Vagina (tissue), 2 donors: ENCODE data around the gene ZNF229. TPM values are rescaled to one million over a fixed set of nuclear protein-coding genes. Genes with fewer than 3 reads are reported as not detected.
"Not testable (repeated sequence)": the region's sequence is repeated elsewhere in the genome, so short reads cannot be mapped to it uniquely, and the experiment has no call there.

ENCODE experiments used
- DNase-seq, 2 donors: peaks; one replicate each; pipeline ENCODE4 v3.0.0-alpha.2; 2017; ENCODE audit errors: extremely low spot score in 2 of 2
- H3K27ac ChIP-seq: fragments of 200-600 bp; sonication (generic); one replicate; pipeline ENCODE4 v1.5.1; 2019
- H3K27me3 ChIP-seq: fragments of 200-600 bp; sonication (generic); one replicate; pipeline ENCODE4 v1.5.1; 2019
- H3K36me3 ChIP-seq, 2 donors: fragments of 200-600 bp; sonication (generic); one replicate each; pipeline ENCODE4 v1.5.1; 2017 to 2019
- H3K4me1 ChIP-seq: fragments of 200-600 bp; sonication (generic); one replicate; pipeline ENCODE4 v1.5.1; 2019
- H3K4me3 ChIP-seq, 2 donors: fragments of 200-600 bp; sonication (generic); 1 replicate in 1 of 2; 2 replicates in 1 of 2; pipeline ENCODE4 v1.5.1; 2016 to 2019
- H3K9me3 ChIP-seq: fragments of 200-600 bp; sonication (generic); one replicate; pipeline ENCODE4 v1.5.1; 2019
- CTCF ChIP-seq, 3 experiments: fragments of 450-650 bp in 2 of 3; fragments of 200-600 bp in 1 of 3; sonication (generic) in 1 of 3; IDR thresholded peaks; one replicate each; pipeline ENCODE4 v1.5.1; 2017 to 2019; ENCODE audit warnings: antibody characterized with exemption in 3 of 3, mild to moderate bottlenecking in 2 of 3, moderate library complexity in 2 of 3
- POLR2A ChIP-seq, 2 donors: fragments of 450-650 bp; IDR thresholded peaks; one replicate each; pipeline ENCODE4 v1.6.1; 2017; ENCODE audit warnings: antibody characterized with exemption in 2 of 2, mild to moderate bottlenecking in 2 of 2, moderate library complexity in 2 of 2
- POLR2AphosphoS5 ChIP-seq, 2 donors: sonication (generic); formaldehyde crosslinking; IDR thresholded peaks; one replicate each; pipeline ENCODE4 v1.9.0; 2017; ENCODE audit warnings: antibody characterized with exemption in 2 of 2, mild to moderate bottlenecking in 2 of 2, low read depth in 1 of 2; ENCODE audit not compliant: insufficient read depth in 1 of 2
- intact Hi-C: fragments of 100-400 bp; cut with DNase I; formaldehyde crosslinking; loops from one replicate; pipeline ENCODE4 v1.15.1; 2023
- total RNA-seq: library from RNA; depleted of rRNA; stranded (reverse); fragments of >200 nt; gene quantifications from one replicate; pipeline ENCODE4 v1.2.3, GENCODE V29; 2016

ZNF229 gene
- 2.0 TPM for total RNA-seq

GRCh38 chr19:44447916-44448674 is at the start of gene ZNF229:
Gene ZNF229, minus strand, starts transcription at chr19:44448472. Its CDS starts 5,625 bp downstream, at chr19:44442847.
- no peak within 1 kb of the TSS for H3K27ac ChIP-seq
- intact Hi-C loops, result no loop called here
- TF ChIP-seq POLR2A (IDR thresholded peaks at IDR 0.05), result no peak
- peak in 1 of 2 donors; percentile 66 for TF ChIP-seq POLR2AphosphoS5 (IDR thresholded peaks at IDR 0.05; ENCODE audit: insufficient read depth in 1 of 2, low read depth in 1 of 2)
- no peaks in the 10 kb centered on the region for H3K36me3 ChIP-seq
- H3K27me3 ChIP-seq, result no peaks in the 10 kb centered on the region
- peaks cover 5% of the 10 kb centered on the region for H3K9me3 ChIP-seq
- DNase-seq, result no peak
- H3K4me3 ChIP-seq, result peak within 1 kb of the TSS; percentile 38 to 53
- peaks cover 8% of the 10 kb centered on the region for H3K4me1 ChIP-seq

- Histone ChIP-seq H3K27me3 (no peaks in the 10 kb centered on the region), H3K27ac (no peak overlapping the region), H3K36me3 (peaks cover 0 to 66% of the 10 kb centered on the region in 2 donors), H3K4me1 (peaks cover 13% of the 10 kb centered on the region), H3K4me3 (no peak overlapping the region), H3K9me3 (peaks cover 64% of the 10 kb centered on the region)
- no peak for TF ChIP-seq POLR2AphosphoS5 (IDR thresholded peaks at IDR 0.05; ENCODE audit: insufficient read depth in 1 of 2, low read depth in 1 of 2)
- no peak for TF ChIP-seq CTCF (IDR thresholded peaks at IDR 0.05)
- no peak for TF ChIP-seq POLR2A (IDR thresholded peaks at IDR 0.05)
- DNase-seq, result no peak
- intact Hi-C loops, result no loop called here
Measured at GRCh38 chr19:44496711-44497110, 48.4 kb upstream of the ZNF229 start.

- H3K27me3 ChIP-seq, result no peaks in the 10 kb centered on the region
- intact Hi-C loops, result no loop called here
- no peak for DNase-seq
- no peak overlapping the region for H3K27ac ChIP-seq
- H3K4me3 ChIP-seq, result no peak overlapping the region
- H3K4me1 ChIP-seq, result no peaks in the 10 kb centered on the region
- no peak for TF ChIP-seq POLR2AphosphoS5 (IDR thresholded peaks at IDR 0.05; ENCODE audit: insufficient read depth in 1 of 2, low read depth in 1 of 2)
- TF ChIP-seq POLR2A (IDR thresholded peaks at IDR 0.05), result no peak
- no peak for TF ChIP-seq CTCF (IDR thresholded peaks at IDR 0.05)
- peaks cover 24 to 78% of the 10 kb centered on the region in 2 donors for H3K36me3 ChIP-seq
- peaks cover 88% of the 10 kb centered on the region for H3K9me3 ChIP-seq
Measured at GRCh38 chr19:44476559-44477408, 28.5 kb upstream of the ZNF229 start.

DNA sequence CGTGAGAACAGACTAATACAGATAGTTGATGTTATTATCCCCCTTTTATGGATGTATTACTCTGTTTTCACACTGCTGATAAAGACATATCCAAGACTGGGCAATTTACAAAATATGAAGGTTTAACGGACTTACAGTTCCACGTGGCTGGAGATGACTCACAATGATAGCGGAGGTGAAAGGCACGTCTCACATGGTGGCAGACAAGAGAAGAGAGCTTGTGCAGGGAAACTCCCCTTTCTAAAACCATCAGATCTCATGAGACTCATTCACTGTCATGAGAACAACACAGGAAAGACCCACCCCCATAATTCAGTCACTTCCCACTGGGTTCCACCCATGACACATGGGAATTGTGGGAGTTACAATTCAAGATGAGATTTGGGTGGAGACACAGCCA is 20.5 kb upstream of the ZNF229 start:
- peaks cover 42% of the 10 kb centered on the region for H3K9me3 ChIP-seq
- H3K36me3 ChIP-seq, H3K4me1 ChIP-seq, intact Hi-C loops, H3K27me3 ChIP-seq, H3K27ac ChIP-seq, DNase-seq, H3K4me3 ChIP-seq: not testable (repeated sequence)

- H3K4me3 ChIP-seq, DNase-seq, intact Hi-C loops, H3K36me3 ChIP-seq, H3K4me1 ChIP-seq, H3K27ac ChIP-seq, H3K27me3 ChIP-seq: not testable (repeated sequence)
- H3K9me3 ChIP-seq, result peaks cover 18% of the 10 kb centered on the region
Measured at GRCh38 chr19:44462600-44463286, 14.5 kb upstream of the ZNF229 start.

- H3K36me3 ChIP-seq, H3K9me3 ChIP-seq, H3K27me3 ChIP-seq, H3K4me3 ChIP-seq, H3K4me1 ChIP-seq, intact Hi-C loops, H3K27ac ChIP-seq, DNase-seq: not testable (repeated sequence)
Measured at GRCh38 chr19:44456016-44456415, 7.7 kb upstream of the ZNF229 start.
